Fibroblast of the aortic adventitia (primary cell): ENCODE data around the gene DDX4. TPM values are rescaled to one million over a fixed set of nuclear protein-coding genes. Genes with fewer than 3 reads are reported as not detected.
A peak's percentile ranks its signal among the peaks of the same experiment; 100 is the strongest.
"Not testable (repeated sequence)": the region's sequence is repeated elsewhere in the genome, so short reads cannot be mapped to it uniquely, and the experiment has no call there.

Experiments
- DNase-seq: peaks from one replicate; pipeline ENCODE4 v3.0.0-alpha.2; 2010; ENCODE audit warnings: low read depth
- H3K4me3 ChIP-seq: 2 replicates; pipeline ENCODE4 v1.5.1; 2011; ENCODE audit warnings: low read depth, mild to moderate bottlenecking, control low read depth, low read length, moderate library complexity
- CTCF ChIP-seq: IDR thresholded peaks from 2 replicates; pipeline ENCODE4 v1.5.1; 2011; ENCODE audit warnings: mild to moderate bottlenecking, low read length, control low read depth, inconsistent platforms; ENCODE audit not compliant: insufficient read depth
- total RNA-seq: library from RNA; depleted of rRNA; stranded (reverse); fragments of >200 nt; gene quantifications from 2 replicates; pipeline ENCODE4 v1.2.3, GENCODE V29; 2012; ENCODE audit warnings: low replicate concordance

The DDX4 gene
- total RNA-seq, 1 donor = not detected

- TF ChIP-seq CTCF = no peak
- peak within 1 kb of the TSS; percentile 94 for H3K4me3 ChIP-seq
- DNase-seq = peak; percentile 92
Measured at GRCh38 chr5:55712023-55712859, 25.6 kb upstream of the DDX4 start, which contains the start of gene SLC38A9. Gene SLC38A9 (minus strand): TSS chr5:55712324. CDS start chr5:55697958, 14,366 bp downstream.

- DNase-seq = peak; percentile 18
- no peak overlapping the region for H3K4me3 ChIP-seq
- no peak for TF ChIP-seq CTCF
Measured at GRCh38 chr5:55713871-55714270, 24.0 kb upstream of the DDX4 start.

GRCh38 chr5:55714339-55714738 is 23.5 kb upstream of the DDX4 start:
- TF ChIP-seq CTCF = no peak
- no peak overlapping the region for H3K4me3 ChIP-seq
- DNase-seq = no peak

- TF ChIP-seq CTCF = no peak
- no peak overlapping the region for H3K4me3 ChIP-seq
- DNase-seq = no peak
Measured at GRCh38 chr5:55714749-55715148, 23.1 kb upstream of the DDX4 start.

GRCh38 chr5:55715519-55716078 is 22.3 kb upstream of the DDX4 start:
- no peak for DNase-seq
- TF ChIP-seq CTCF = no peak
- no peak overlapping the region for H3K4me3 ChIP-seq

GRCh38 chr5:55719026-55719425 is 18.8 kb upstream of the DDX4 start:
- not testable (repeated sequence) for DNase-seq, H3K4me3 ChIP-seq

GRCh38 chr5:55720188-55720703 is 17.6 kb upstream of the DDX4 start:
- no peak for TF ChIP-seq CTCF
- no peak overlapping the region for H3K4me3 ChIP-seq
- DNase-seq = no peak
